HG02938 (cell line): ENCODE measurements around the gene ALDH1L2.
A peak's percentile ranks its signal among the peaks of the same experiment; 100 is the strongest.
"Not testable (repeated sequence)": the region's sequence is repeated elsewhere in the genome, so short reads cannot be mapped to it uniquely, and the experiment has no call there.

Source experiments
- ATAC-seq: cut with Tn5 transposase; IDR thresholded peaks from one replicate; pipeline ENCODE4 v1.9.1; 2021; ENCODE audit warnings: mild to moderate bottlenecking, moderate library complexity; ENCODE audit not compliant: unreplicated experiment

Gene ALDH1L2

DNA sequence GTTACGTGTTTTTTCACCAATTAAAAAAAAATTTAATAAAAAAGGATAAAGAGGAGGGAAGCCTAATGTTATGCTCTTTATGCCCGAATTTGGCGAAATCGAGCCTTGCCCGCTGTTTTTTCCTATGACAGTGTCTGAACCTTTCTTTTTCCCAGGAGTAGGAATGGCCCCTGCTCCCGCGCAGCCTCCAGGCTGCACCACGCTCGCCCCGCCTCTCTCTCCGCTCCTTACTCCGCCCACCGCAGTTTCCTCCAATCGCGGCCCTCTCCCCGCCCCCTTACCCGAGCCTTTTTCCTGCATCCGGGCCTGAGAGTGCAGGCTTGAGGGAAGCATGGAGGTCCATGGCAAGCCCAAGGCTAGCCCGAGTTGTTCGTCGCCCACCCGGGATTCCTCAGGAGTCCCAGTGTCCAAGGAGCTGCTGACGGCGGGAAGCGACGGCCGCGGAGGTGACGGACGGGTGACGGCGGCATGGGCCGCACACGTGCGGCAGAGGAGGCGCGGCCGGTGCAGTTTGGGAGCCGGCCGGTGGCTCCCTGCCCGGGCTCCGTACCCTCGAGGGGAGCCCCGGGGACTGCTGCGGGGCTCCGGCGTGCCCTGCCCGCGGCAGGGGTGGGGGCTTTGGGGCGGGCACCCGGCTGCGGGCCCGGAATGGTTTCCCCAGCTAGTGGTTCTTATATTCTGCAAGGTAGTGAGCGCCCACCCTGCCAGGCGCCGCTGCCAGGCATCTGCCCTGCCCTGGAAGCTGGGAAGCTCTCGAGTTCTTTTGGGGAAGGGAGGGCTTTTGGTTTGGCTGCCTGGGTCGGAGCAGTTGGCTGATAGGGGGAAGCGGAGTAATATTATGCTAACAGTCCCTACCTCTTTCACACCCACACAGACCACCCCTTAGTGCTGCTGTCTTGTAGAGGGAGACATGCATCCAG lies 98.0 kb downstream of the ALDH1L2 start, which contains the start of gene NOPCHAP1:
Gene NOPCHAP1, plus strand, starts transcription at position 295 of the 920 bp plus-strand sequence. Its CDS starts 37 bp downstream, at position 332.
- ATAC-seq: peak; percentile 95

DNA sequence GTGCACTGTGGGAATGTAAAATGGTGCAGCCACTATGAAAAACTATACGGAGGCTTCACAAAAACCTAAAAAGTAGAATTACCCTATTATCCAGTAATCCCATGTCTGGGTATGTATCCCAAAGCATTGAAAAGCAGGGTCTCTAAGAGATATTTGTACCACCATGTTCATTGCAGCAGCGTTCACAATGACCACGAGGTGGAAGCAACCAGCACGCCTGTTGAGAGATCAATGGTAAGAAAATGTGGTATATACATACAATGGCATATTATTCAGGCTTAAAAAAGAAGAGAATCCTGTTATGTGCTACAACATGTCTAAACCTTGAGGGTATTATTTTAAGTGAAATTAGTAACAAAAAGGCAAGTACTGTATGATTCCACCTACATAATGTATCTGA lies 99.1 kb downstream of the ALDH1L2 start:
- no peak for ATAC-seq

DNA sequence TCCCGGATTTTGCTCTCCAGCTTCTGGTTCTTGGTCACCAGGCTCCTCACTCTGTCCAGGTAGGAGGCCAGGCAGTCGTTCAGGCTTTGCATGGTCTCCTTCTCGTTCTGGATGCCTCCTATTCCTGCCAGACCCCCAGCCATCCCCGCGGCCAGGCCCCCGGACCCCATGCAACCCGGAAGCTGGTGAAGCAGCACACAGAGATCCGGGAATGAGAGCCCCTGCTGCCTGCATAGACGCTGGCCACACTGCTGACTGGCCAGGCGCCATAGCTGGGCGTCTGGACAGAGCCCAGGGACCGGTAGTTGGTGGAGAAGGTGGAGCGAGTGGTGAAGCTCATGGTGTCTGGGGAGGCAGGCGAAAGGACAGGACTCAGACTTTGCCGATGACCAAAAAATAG lies 106.6 kb downstream of the ALDH1L2 start:
- ATAC-seq: not testable (repeated sequence)

- ATAC-seq: no peak
Observed at GRCh38 chr12:104976703-104977102, 107.6 kb downstream of the ALDH1L2 start.

DNA sequence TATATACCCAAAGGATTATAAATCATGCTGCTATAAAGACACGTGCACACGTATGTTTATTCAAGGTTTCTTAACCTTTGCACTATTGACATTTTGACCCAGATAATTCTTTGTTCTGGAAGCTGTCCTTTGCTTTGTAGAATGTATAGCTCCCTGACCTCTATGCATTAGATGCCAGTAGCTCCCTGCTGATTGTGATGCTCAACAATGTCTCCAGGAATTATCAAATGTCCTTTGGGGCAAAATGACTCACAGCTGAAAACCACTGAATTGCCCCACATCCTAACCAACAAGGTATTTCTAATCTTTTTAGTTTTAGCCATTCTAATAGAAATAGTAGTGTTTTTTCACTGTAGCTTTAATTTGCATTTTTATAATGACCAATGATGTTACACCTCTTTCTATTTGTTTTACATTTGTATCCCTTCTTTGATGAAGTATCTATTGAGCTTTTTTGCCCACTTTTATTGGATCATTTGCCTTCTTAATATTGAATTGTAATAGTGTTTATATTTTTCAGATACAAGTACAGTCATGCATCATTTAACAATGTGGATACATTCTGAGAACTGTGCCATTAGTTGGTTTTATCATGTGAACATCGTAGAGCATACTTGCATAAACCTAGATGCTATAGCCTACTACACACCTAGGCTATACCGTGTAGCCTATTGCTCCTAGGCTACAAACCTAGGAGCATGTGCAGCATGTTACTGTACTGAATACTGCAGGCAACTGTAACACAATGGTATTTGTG lies 108.5 kb downstream of the ALDH1L2 start:
- ATAC-seq: no peak

DNA sequence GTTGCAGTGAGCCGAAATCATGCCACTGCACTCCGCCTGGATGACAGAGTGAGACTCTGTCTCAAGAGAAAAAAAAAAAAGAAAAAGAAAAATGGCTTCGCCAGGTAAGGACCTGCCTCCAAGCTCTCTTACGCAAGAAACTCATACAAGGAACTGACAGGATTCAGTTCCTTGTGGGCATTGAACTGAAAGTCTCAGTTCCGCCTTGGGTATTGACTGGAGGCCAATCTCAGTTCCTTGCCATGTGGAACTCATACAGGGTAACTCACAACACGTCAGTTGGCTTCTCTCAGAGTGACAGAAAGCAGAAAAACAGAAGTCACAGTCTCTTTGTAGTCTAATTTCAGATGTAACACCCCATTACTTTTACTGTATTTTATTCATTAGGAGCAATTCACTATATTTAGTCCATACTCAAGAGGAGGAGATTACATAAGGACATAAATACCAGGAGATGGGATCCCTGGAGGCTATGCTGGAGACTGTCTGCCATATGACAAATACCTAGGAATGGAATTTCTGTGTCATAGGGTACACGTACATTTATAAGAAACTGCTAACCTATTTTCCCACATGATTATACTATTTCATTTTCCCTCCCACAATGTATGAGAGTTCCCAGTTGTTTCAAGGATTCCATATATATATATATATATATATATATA lies 109.5 kb downstream of the ALDH1L2 start:
- ATAC-seq: peak; percentile 98

DNA sequence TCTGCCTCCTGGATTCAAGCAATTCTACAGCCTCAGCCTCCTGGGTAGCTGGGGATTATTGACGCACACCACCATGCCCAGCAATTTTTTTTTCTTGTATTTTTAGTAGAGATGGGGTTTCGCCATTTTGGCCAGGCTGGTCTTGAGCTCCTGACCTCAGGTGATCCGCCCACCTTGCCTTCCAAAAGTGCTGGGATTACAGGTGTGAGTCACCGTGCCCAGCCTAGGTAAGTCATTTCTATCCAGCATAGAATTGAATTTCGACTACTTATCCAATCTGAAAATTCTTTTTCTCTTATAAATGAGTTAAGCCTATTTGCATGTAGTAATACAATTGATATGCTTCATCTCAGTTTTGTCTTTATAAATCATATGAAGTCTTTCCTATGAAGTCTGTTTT lies 111.0 kb downstream of the ALDH1L2 start:
- no peak for ATAC-seq

GRCh38 chr12:104971306-104971705 lies 113.0 kb downstream of the ALDH1L2 start:
- no peak for ATAC-seq
